Activated CD8-positive, alpha-beta memory T cell treated with anti-CD3 and anti-CD28 coated beads for 1 hour (primary cell): Measurements from ENCODE around the gene PRPF8.

Experiments used
- DNase-seq, 2 donors: peaks; one replicate each; pipeline ENCODE4 v3.0.0-alpha.2; 2020; ENCODE audit warnings: low read depth in 1 of 2; ENCODE audit errors: extremely low read depth in 1 of 2

PRPF8 gene

DNA sequence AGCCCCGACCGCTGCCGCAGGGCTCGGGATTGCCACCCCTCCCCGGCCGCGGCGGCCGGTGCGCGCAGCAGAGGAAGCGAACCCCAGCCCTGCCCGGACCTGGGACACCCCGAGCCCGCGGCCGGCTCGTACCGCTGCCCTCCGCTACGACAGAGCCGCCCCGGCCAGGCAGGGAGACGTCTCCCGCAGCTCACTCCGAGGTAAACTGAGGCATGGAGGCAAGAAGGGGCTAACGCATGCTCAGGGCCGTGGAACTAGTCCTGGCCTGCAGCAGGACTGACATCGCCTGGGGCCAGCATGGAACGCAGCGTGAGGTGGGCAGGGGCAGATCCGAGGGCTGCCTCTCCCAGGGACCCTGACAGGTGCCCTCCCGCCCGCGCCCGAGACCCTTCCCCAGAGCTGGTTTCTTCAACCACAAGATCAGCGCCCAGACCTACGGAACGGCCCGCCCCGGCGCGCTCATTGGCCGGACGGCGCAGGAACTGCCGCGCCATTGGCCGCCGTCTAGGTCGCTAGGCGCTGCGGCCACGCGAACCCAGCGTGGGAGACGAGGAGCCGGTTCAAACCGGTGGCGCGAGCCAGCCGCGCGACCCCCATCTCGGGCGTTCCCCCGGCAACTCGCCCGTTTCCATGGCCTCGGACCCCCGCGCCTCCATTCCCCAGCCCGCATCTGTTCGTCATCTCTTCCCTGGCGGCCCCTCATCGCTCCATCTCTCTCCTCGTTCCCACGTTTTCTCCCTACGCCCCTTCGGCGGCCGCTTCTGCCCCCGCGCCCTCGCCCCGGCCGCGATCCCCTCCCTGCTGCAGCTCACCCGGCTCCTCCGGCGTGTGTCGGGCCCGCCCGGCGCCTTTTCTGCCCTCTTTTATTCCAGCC is 56.4 kb downstream of the PRPF8 start, which contains the start of gene SLC43A2:
Gene SLC43A2 (minus strand): TSS at position 853 of the 874 bp plus-strand sequence. CDS start 960 bp downstream, outside the sequence.
- peak in 1 of 2 donors; percentile 64 for DNase-seq

DNA sequence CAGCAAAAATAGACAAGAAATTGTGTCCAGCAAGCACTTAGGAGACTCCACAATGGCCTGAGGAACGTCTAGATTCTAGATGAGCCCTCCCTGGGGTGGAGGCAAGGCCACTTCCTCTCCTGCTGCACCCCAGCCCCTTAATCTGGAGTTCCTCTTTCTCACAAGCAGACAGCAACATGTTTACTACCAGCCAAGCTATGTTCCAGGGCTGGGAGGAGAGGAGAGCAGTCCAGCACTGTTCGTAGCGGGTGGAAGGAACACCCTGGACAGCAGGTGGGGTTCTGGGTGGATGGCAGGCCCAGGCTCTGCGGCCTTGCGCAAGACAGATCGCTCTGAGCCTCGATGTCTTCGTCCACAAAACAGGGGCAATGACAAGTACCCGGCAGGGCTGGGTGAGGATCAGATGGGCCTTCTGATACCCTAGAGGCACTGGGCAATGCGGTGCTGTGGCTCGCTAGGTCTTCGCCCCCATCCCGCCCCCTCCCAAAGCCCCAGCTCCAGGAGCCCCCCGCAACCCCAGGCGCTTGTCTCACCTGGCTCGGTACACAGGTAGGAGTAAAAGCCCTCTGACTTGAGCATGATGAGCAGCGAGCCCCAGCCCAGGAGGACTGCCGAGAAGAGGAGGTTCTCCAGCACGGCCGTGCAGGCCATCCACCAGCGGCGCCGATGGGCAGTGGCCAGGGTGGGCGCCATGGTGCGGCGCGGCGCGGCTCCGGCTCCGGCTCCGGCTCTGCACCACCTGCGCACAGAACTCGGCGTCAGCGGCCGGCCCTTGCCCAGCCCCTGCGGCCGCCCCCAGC is 57.3 kb downstream of the PRPF8 start:
- no peak for DNase-seq

DNA sequence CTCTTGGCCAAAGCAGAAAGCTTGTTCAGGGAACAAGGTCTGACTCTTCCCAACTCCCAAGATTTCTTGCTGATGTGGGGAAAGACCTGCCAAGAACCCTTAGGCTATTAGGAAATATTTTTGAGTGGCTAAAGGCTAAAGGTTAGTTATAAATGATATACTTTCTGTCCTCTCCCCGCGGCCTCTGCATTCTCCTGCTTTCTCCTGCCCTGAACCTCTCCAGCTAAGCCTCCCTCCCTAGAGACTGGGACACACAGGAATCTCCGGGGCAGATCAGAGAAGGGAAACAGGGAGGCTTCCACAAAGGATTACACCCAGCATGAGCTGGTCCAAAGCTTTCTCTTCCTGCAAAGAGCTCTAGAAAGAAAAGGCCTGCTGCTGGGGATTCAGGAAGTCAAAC is 58.3 kb downstream of the PRPF8 start:
- DNase-seq = no peak

- no peak for DNase-seq
Measured at GRCh38 chr17:1625581-1625980, 59.1 kb downstream of the PRPF8 start.

DNA sequence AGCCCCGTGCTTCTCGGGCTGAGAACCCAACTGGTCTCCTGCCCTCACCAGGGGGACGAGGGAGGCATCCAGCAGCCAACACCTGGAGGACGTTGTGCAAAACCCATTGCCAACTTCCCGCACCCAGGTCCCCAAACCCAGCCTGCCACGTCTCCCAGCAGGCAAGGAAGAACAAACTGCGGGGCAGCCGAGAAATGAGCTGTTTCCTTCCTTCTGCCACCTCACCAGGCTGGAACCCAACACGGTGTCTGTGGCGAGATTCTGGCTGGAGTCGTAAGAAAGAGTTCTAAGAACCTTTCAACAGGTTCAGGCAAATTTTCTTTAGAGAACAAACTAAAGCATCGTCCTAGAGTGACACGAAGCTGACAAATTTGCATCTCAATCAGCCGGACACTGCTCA is 59.6 kb downstream of the PRPF8 start:
- DNase-seq = no peak

DNA sequence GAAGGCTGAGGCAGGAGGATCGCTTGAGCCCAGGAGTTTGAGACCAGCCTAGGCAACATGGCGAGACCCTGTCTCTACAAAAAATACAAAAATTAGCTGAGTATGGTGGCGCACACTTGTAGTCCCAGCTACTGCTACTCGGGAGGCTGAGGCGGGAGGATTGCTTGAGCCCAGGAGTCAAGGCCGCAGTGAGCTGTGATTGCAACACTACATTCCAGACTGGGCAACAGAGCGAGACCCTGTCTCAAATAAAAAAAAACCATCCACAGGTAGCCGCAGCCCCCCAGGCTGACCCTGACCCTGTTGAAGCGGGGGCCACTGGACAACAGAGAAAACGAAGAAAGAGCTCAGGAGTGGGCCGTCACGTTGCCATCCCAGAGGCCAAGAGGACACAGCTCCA is 60.0 kb downstream of the PRPF8 start:
- no peak for DNase-seq

DNA sequence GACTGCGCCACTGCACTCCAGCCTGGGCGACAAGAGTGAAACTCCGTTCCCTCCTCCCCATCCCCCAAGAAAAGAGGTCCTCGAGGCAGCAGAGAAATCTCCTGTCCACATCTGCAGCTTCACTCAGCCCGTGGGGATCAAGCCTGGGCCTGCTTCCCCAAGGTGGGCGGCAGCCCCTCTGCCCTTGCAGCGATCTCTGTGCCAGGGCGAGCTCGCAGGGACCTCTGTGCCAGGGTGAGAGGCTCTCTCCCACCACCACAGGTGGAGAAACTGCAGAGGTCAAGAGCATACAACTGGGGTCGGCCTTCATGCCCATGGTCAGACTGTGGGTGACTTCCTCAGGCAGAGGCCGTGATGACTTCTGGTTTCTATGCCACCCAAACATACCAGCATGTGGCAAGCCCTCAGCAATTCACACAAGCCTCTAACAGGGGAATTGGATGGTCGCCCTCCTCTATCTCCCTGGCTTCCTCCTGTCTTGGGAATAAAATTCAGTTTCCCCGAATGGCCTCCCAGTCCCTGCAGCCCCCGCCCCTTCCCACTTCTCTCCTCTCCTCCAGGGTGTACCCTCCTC is 61.5 kb downstream of the PRPF8 start:
- no peak for DNase-seq

GRCh38 chr17:1621273-1621954 is 63.3 kb downstream of the PRPF8 start:
- DNase-seq = no peak

- no peak for DNase-seq
Measured at GRCh38 chr17:1620486-1620885, 64.2 kb downstream of the PRPF8 start.

DNA sequence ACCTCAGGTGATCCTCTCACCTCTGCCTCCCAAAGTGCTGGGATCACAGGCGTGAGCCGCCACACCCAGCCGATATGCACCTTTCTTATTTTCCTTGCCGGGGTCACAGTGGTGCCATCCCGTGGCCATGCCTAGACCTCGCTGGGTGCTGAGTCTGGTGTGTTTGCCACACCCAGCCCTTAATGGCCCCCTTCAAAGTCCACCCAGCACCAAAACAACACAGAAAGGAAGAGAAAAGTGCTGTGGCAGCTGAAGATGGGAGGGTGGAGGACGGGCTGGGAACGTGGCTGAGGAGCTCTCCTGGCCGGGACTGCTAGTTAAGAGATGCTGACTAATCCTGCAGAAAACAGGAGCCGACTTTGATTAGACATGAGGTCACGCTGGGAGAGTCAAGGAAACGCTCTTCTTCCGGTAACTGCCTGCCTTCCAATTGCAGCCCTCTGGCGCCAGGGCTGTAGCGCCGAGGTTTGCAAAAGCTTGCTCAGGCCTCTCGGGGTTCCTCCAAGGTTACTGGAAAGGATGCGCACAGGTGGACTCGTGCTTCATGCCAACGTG is 67.0 kb downstream of the PRPF8 start:
- DNase-seq = no peak

- DNase-seq = no peak
Measured at GRCh38 chr17:1616101-1616500, 68.6 kb downstream of the PRPF8 start.

DNA sequence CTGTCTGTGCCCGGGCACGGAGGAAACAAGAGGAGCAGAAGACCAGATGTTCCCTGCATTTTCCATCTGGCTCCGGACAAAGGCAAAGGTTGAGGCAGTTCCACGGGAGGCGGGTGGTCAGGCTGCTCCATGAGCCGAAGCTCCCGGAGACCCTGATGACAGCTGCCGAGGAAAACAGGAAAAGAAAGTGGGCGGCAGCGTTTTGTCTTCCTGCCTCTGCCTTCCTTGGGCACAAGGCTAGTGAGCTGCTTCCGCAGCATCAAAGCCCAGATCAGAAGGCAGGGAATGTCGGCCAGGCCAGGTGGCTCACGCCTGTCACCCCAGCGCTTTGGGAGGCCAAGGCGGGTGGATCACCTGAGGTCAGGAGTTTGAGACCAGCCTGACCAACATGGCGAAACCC is 72.3 kb downstream of the PRPF8 start:
- DNase-seq = no peak

DNA sequence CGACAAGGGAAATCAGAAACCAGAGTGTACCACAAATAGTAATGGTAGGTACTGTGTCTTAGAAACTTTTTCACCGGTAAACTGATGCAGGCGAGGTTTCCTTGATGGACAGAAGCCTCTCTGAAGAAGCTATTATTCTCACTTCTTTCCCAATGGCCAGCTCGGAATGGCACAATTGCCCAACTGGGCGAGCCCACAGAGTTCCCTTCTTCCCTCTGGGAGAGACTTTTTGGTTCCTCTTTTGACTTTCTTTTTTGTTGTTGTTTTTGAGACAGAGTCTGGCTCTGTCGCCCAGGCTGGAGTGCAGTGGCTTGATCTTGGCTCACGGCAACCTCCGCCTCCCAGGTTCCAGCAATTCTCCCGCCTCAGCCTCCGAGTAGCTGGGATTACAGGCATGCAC is 73.0 kb downstream of the PRPF8 start:
- no peak for DNase-seq

GRCh38 chr17:1608676-1609075 is 76.0 kb downstream of the PRPF8 start:
- DNase-seq = no peak

GRCh38 chr17:1607971-1608320 is 76.7 kb downstream of the PRPF8 start:
- DNase-seq = no peak

DNA sequence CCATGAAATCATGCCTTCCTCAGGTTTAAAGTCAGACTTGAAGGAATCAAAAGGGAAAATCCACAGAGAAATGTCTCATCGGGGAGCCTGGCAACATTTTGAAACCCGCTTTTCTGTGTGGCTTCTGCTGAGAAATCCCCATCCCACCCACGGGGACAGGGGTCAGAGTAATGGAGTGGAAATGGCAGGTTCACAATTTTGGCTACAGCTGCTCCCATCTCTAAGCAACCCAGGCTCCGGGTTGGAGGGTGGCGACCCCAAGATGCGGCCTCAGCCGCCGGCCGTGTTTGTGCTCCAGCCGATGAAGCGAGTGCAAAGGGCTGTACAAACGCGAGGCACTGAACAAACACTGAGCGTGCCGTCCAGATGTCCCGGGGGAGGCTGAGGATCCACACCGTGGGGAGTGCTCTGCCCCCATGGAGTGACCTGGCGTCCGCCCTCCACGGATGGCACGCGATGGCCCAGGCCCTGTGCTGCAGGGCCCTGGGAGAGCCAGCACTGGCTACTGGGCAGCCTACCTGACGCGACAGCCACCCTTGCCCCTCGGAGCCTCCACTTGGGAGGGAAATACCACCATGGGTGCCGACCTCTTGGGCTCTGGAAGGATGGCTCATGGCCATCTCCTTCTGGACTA is 78.2 kb downstream of the PRPF8 start:
- DNase-seq = no peak

DNA sequence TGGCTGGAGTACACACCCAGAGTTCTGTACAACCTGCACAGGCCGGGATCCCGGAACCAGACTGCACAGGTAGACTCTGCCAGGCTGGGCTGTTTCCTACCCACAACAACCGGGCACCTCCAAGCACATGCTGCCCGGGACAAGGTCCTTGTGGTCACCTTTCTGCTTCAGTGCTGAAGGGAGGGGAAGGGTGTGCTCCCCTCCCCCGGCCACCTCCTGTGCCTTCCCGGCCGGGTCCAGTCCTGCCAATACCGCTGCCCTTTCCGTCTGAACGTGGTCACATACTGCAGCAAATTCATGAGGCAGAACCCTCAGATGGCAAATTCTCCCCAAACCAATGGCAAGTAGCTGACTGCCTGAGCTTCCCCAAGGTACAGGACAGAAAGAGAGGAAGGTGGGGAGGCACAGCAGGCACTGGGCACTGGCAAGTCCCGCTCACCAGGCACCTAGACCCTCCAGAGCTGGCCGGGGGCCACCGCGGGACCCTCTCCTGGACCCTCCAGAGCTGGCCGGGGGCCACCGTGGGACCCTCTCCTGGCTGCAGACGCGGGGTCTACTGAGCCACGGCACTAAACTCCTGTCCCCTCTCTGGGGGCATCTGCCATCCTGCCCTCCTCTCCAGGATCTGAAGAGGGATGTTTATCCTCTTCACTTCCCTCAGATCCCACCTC is 78.9 kb downstream of the PRPF8 start:
- DNase-seq = no peak

GRCh38 chr17:1604831-1605528 is 79.7 kb downstream of the PRPF8 start:
- DNase-seq = no peak

DNA sequence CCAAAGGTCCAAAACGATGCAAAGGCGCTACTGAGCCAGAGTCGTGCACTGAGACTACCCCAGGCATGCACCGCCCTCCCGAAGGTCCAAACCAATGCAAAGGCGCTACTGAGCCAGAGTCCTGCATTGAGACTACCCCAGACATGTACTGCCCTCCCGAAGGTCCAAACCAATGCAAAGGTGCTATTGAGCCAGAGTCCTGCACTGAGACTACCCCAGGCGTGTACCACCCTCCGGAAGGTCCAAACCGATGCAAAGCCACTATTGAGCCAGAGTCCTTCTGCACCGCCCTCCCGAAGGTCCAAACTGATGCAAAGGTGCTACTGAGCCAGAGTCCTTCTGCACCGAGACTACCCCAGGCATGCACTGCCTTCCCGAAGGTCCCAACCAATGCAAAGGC is 83.1 kb downstream of the PRPF8 start:
- DNase-seq = no peak
